K562 (cell line): ENCODE results near the gene NOSIP. TPM values are rescaled to one million over a fixed set of nuclear protein-coding genes. Genes with fewer than 3 reads are reported as not detected.

ENCODE experiments used
- ATF1 ChIP-seq, 2 experiments: fragments of 450-650 bp in 1 of 2; IDR thresholded peaks; 2 replicates each; pipeline ENCODE4 v1.6.1; 2016; ENCODE audit warnings: missing compliant biosample characterization in 1 of 2, missing genetic modification characterization in 1 of 2
- CBFA2T2 ChIP-seq: fragments of 450-650 bp; conservative IDR thresholded peaks from 2 replicates; pipeline ENCODE4 v1.6.1; 2017; ENCODE audit warnings: mild to moderate bottlenecking
- ESRRA ChIP-seq: fragments of 450-650 bp; IDR thresholded peaks from 2 replicates; pipeline ENCODE4 v1.6.1; 2014; ENCODE audit warnings: low read depth, mild to moderate bottlenecking, moderate library complexity, borderline replicate concordance
- KLF1 ChIP-seq: fragments of 450-650 bp; IDR thresholded peaks from 2 replicates; pipeline ENCODE4 v1.6.1; 2016; ENCODE audit warnings: missing genetic modification characterization, missing compliant biosample characterization
- PHF8 ChIP-seq: fragments of 200-600 bp; sonication (generic); IDR thresholded peaks from 2 replicates; pipeline ENCODE4 v1.6.1; 2012; ENCODE audit warnings: mixed run types, mild to moderate bottlenecking, inconsistent platforms, low read length, moderate library complexity, borderline replicate concordance
- POLR2A ChIP-seq: fragments of 450-650 bp; conservative IDR thresholded peaks from 2 replicates; pipeline ENCODE4 v1.6.1; 2016
- SRF ChIP-seq, 2 experiments: fragments of 250-450, 450-650 bp in 1 of 2; sonication (Bioruptor Pico) in 1 of 2; sonication (generic) in 1 of 2; formaldehyde crosslinking; IDR thresholded peaks; 2 replicates each; pipeline versions ENCODE4 v1.5.0 to v1.5.1; 2020 to 2022; ENCODE audit warnings: mild to moderate bottlenecking in 1 of 2, missing genetic modification reagents in 1 of 2
- SUPT5H ChIP-seq: fragments of 450-650 bp; IDR thresholded peaks from 2 replicates; pipeline ENCODE4 v1.6.1; 2016
- TEAD4 ChIP-seq, 2 experiments: sonication (generic) in 1 of 2; formaldehyde crosslinking in 1 of 2; IDR thresholded peaks; 2 replicates each; pipeline versions ENCODE4 v1.6.1 to v1.8.0; 2012 to 2022; ENCODE audit warnings: borderline replicate concordance in 1 of 2, inconsistent platforms in 1 of 2, low read length in 1 of 2, mild to moderate bottlenecking in 1 of 2, missing genetic modification reagents in 1 of 2
- ZNF23 ChIP-seq: fragments of 250-450 bp; sonication (Bioruptor Pico); IDR thresholded peaks from 2 replicates; pipeline ENCODE4 v1.4.0; 2020; ENCODE audit warnings: mild to moderate bottlenecking
- polyA plus RNA-seq, 8 experiments: library from polyadenylated mRNA; depleted of rRNA in 4 of 8; stranded (reverse) in 5 of 8; unstranded in 3 of 8; fragments of >200 nt; fragmentation: Nextera tagmentation in 2 of 8; fragmentation: Illumina TruSeq in 1 of 8; extraction: Ambion mirVana in 2 of 8; extraction: Trizol in 1 of 8; gene quantifications; 2 replicates each; pipeline versions ENCODE4 v1.2.1 to v1.2.3, GENCODE V29; 2011 to 2014; ENCODE audit warnings: inconsistent platforms in 1 of 8, missing spikeins in 1 of 8
- total RNA-seq, 7 experiments: library from RNA; depleted of rRNA in 6 of 7; stranded (reverse); fragments of >200 nt in 6 of 7; fragmentation: Illumina TruSeq in 2 of 7; extraction: Trizol in 2 of 7; gene quantifications; 2 replicates each; pipeline versions ENCODE4 v1.2.1 to v1.2.3, GENCODE V29; 2011 to 2021; ENCODE audit warnings: low replicate concordance in 1 of 7
- TF ChIP-seq, protein P1 (sequence below), 3 experiments: fragments of 200-800 bp in 1 of 3; sonication (Bioruptor generic) in 1 of 3; sonication (generic) in 1 of 3; formaldehyde crosslinking in 1 of 3; IDR thresholded peaks; 2 replicates each; pipeline versions ENCODE4 v1.6.1 to v1.8.0; 2016 to 2022; ENCODE audit warnings: mild to moderate bottlenecking in 2 of 3, missing compliant biosample characterization in 2 of 3, missing genetic modification characterization in 2 of 3, missing genetic modification reagents in 1 of 3
- TF ChIP-seq, protein P2 (sequence below): fragments of 450-650 bp; formaldehyde crosslinking; IDR thresholded peaks from 2 replicates; pipeline ENCODE4 v1.4.0; 2022; ENCODE audit warnings: mild to moderate bottlenecking, moderate library complexity
- TF ChIP-seq, protein P3 (sequence below), 2 experiments: fragments of 150-350 bp in 1 of 2; IDR thresholded peaks; 2 replicates each; pipeline ENCODE4 v1.6.1; 2012 to 2016; ENCODE audit warnings: low read depth in 2 of 2, low read length in 2 of 2, mild to moderate bottlenecking in 1 of 2, moderate library complexity in 1 of 2
- TF ChIP-seq, protein P4 (sequence below): sonication (generic); formaldehyde crosslinking; IDR thresholded peaks from 2 replicates; pipeline ENCODE4 v1.8.1; 2023; ENCODE audit warnings: mild to moderate bottlenecking, missing genetic modification reagents
- TF ChIP-seq, protein P5 (sequence below): sonication (generic); formaldehyde crosslinking; IDR thresholded peaks from 2 replicates; pipeline ENCODE4 v1.9.0; 2022; ENCODE audit warnings: mild to moderate bottlenecking, missing genetic modification reagents
- TF ChIP-seq, protein P6 (sequence below): sonication (generic); formaldehyde crosslinking; IDR thresholded peaks from 2 replicates; pipeline ENCODE4 v1.5.0; 2020; ENCODE audit warnings: missing genetic modification reagents

The NOSIP gene
- total and polyA plus RNA-seq, 9 of the 15 experiments (the other 6 are each of a cell fraction or from before 2014, with no cell fraction given): 14.4 to 153 (median 79.9) TPM

DNA sequence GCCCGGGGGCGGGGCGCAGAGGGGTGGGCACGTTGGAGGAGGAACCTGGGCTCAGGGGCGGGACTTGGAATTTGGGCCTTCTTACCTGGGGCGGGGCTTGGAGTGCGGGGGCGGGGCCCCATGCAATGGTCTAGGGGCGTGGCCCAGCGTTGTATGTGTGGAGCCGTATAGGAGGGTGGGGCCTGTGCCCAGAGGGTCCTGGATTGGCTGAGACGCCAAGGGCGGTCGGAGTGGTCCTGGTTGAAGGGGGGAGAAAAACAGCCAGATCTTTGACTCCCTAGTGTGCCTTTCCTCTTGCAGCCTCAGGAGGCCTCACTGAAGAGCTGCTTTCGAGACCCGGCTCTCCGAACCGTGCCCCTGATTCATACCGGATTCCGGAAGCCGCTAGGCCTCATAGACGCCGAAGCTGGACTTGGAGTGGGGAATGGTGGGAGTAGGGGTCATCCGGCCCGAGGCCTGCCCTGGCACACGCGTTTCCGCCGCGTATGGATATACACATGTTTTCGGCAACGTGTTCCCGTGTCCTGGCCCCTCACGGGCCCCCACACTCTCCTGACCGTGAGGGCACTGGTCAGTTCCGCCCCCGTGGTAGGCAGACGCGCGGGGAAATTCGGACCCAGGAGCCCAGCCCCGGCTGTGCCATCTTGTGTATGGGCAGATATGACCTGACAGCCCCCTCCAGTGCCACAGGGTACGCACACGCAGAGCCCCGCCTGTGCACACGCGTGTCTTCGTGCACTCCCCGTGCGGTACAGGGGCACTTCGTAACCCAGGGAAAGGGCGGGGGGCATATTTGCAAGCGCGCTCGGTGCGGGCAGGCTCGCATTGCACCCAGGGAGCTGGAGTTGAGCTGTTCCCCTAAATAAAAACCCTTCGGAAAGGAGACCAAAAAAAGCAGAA is 10.0 kb upstream of the NOSIP start (continued):
- TF ChIP-seq PHF8 (peak; percentile 86), ZNF23 (CRISPR knock-in tag) (no peak), SUPT5H (peak; percentile 96), TEAD4 (IDR thresholded peaks at IDR 0.05; ENCODE audit: low read length) (0 out of 2 replicates have a peak, but pooled peaks have one; percentile 20), TEAD4 (CRISPR knock-in tag; IDR thresholded peaks at IDR 0.05; ENCODE audit: borderline replicate concordance) (peak; percentile 82), POLR2A (peak; percentile 97), SRF (CRISPR knock-in tag; IDR thresholded peaks at IDR 0.05) (peak in 1 of 2 experiments; percentile 59; a peak in 1 of 4 replicates), KLF1 (tag) (0 out of 2 replicates have a peak, but pooled peaks have one; percentile 19), CBFA2T2 (no peak), ATF1 (CRISPR knock-in tag; IDR thresholded peaks at IDR 0.05) (no peak), ATF1 (tag; IDR thresholded peaks at IDR 0.05) (peak; percentile 67), ESRRA (peak; percentile 34; the same call in 1 of the 2 replicates)
- TF ChIP-seq, protein P1, sequence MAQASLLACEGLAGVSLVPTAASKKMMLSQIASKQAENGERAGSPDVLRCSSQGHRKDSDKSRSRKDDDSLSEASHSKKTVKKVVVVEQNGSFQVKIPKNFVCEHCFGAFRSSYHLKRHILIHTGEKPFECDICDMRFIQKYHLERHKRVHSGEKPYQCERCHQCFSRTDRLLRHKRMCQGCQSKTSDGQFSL (CRISPR knock-in tag; IDR thresholded peaks at IDR 0.05): peak; percentile 68; the same call in 1 of the 2 replicates
- TF ChIP-seq, protein P1 (tag; IDR thresholded peaks at IDR 0.05): peak in 1 of 2 experiments; percentile 56; a peak in 1 of 4 replicates
- TF ChIP-seq, protein P2, sequence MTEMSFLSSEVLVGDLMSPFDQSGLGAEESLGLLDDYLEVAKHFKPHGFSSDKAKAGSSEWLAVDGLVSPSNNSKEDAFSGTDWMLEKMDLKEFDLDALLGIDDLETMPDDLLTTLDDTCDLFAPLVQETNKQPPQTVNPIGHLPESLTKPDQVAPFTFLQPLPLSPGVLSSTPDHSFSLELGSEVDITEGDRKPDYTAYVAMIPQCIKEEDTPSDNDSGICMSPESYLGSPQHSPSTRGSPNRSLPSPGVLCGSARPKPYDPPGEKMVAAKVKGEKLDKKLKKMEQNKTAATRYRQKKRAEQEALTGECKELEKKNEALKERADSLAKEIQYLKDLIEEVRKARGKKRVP (CRISPR knock-in tag): no peak; the same call in 1 of the 2 replicates
- TF ChIP-seq, protein P3, sequence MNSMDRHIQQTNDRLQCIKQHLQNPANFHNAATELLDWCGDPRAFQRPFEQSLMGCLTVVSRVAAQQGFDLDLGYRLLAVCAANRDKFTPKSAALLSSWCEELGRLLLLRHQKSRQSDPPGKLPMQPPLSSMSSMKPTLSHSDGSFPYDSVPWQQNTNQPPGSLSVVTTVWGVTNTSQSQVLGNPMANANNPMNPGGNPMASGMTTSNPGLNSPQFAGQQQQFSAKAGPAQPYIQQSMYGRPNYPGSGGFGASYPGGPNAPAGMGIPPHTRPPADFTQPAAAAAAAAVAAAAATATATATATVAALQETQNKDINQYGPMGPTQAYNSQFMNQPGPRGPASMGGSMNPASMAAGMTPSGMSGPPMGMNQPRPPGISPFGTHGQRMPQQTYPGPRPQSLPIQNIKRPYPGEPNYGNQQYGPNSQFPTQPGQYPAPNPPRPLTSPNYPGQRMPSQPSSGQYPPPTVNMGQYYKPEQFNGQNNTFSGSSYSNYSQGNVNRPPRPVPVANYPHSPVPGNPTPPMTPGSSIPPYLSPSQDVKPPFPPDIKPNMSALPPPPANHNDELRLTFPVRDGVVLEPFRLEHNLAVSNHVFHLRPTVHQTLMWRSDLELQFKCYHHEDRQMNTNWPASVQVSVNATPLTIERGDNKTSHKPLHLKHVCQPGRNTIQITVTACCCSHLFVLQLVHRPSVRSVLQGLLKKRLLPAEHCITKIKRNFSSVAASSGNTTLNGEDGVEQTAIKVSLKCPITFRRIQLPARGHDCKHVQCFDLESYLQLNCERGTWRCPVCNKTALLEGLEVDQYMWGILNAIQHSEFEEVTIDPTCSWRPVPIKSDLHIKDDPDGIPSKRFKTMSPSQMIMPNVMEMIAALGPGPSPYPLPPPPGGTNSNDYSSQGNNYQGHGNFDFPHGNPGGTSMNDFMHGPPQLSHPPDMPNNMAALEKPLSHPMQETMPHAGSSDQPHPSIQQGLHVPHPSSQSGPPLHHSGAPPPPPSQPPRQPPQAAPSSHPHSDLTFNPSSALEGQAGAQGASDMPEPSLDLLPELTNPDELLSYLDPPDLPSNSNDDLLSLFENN (IDR thresholded peaks at IDR 0.05; ENCODE audit: low read depth in 2 of 2, low read length in 2 of 2): 0 out of 4 replicates have a peak, but pooled peaks of 1 of the 2 experiments have one; percentile 36
- TF ChIP-seq, protein P4, sequence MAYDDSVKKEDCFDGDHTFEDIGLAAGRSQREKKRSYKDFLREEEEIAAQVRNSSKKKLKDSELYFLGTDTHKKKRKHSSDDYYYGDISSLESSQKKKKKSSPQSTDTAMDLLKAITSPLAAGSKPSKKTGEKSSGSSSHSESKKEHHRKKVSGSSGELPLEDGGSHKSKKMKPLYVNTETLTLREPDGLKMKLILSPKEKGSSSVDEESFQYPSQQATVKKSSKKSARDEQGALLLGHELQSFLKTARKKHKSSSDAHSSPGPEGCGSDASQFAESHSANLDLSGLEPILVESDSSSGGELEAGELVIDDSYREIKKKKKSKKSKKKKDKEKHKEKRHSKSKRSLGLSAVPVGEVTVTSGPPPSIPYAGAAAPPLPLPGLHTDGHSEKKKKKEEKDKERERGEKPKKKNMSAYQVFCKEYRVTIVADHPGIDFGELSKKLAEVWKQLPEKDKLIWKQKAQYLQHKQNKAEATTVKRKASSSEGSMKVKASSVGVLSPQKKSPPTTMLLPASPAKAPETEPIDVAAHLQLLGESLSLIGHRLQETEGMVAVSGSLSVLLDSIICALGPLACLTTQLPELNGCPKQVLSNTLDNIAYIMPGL (CRISPR knock-in tag): peak; percentile 62; the same call in 1 of the 2 replicates
- TF ChIP-seq, protein P5, sequence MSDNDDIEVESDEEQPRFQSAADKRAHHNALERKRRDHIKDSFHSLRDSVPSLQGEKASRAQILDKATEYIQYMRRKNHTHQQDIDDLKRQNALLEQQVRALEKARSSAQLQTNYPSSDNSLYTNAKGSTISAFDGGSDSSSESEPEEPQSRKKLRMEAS (CRISPR knock-in tag): peak; percentile 87
- TF ChIP-seq, protein P6, sequence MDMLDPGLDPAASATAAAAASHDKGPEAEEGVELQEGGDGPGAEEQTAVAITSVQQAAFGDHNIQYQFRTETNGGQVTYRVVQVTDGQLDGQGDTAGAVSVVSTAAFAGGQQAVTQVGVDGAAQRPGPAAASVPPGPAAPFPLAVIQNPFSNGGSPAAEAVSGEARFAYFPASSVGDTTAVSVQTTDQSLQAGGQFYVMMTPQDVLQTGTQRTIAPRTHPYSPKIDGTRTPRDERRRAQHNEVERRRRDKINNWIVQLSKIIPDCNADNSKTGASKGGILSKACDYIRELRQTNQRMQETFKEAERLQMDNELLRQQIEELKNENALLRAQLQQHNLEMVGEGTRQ (CRISPR knock-in tag): no peak
